CD14-positive monocyte (primary cell): ENCODE measurements around the gene FNIP2. TPM values are rescaled to one million over a fixed set of nuclear protein-coding genes. Genes with fewer than 3 reads are reported as not detected.

Source experiments
- DNase-seq, 3 donors: peaks; one replicate each; pipeline ENCODE4 v3.0.0-alpha.2; 2011 to 2022
- H2AFZ ChIP-seq: 2 replicates; pipeline ENCODE4 v1.6.0; 2012; ENCODE audit warnings: mild to moderate bottlenecking, low read depth, low read length, inconsistent platforms; ENCODE audit not compliant: insufficient read depth, poor library complexity, severe bottlenecking
- H3K27ac ChIP-seq, 2 donors: 1 replicate in 1 of 2; 2 replicates in 1 of 2; pipeline ENCODE4 v1.5.1; 2012 to 2013; ENCODE audit warnings: low read length in 2 of 2, control low read depth in 1 of 2, inconsistent platforms in 1 of 2, low read depth in 1 of 2, mild to moderate bottlenecking in 1 of 2
- H3K27me3 ChIP-seq, 2 donors: one replicate each; pipeline versions ENCODE4 v1.6.0 to v1.6.1; 2011 to 2013; ENCODE audit warnings: low read length in 2 of 2; ENCODE audit not compliant: control insufficient read depth in 2 of 2, insufficient read depth in 2 of 2
- H3K36me3 ChIP-seq, 2 donors: replicated peaks in 1 of 2; 1 replicate in 1 of 2; 2 replicates in 1 of 2; pipeline versions ENCODE4 v1.5.1 to v1.6.1; 2012 to 2013; ENCODE audit warnings: low read length in 2 of 2, control low read depth in 1 of 2, inconsistent platforms in 1 of 2, mild to moderate bottlenecking in 1 of 2; ENCODE audit not compliant: insufficient read depth in 2 of 2, control insufficient read depth in 1 of 2
- H3K4me1 ChIP-seq, 2 donors: 1 replicate in 1 of 2; 2 replicates in 1 of 2; pipeline versions ENCODE4 v1.5.1 to v1.6.1; 2012 to 2013; ENCODE audit warnings: low read length in 2 of 2, control low read depth in 1 of 2, inconsistent platforms in 1 of 2, mild to moderate bottlenecking in 1 of 2, moderate library complexity in 1 of 2; ENCODE audit not compliant: insufficient read depth in 2 of 2, control insufficient read depth in 1 of 2
- H3K4me2 ChIP-seq: replicated peaks from 2 replicates; pipeline ENCODE3; 2012; ENCODE audit warnings: low read length, moderate library complexity, mild to moderate bottlenecking; ENCODE audit not compliant: poor library complexity, severe bottlenecking; ENCODE audit errors: extremely low read depth
- H3K4me3 ChIP-seq, 3 experiments: fragments of 200-600 bp in 1 of 3; sonication (generic) in 1 of 3; replicated peaks in 1 of 3; 1 replicate in 2 of 3; 2 replicates in 1 of 3; pipeline ENCODE4 v1.5.1; 2011 to 2013; ENCODE audit warnings: low read length in 3 of 3, mild to moderate bottlenecking in 3 of 3, control low read depth in 2 of 3, low read depth in 2 of 3, inconsistent platforms in 1 of 3, moderate library complexity in 1 of 3
- H3K79me2 ChIP-seq: 2 replicates; pipeline ENCODE4 v1.6.0; 2012; ENCODE audit warnings: mild to moderate bottlenecking, control low read depth, inconsistent platforms, low read length, moderate library complexity; ENCODE audit not compliant: insufficient read depth
- H3K9ac ChIP-seq: 2 replicates; pipeline ENCODE4 v1.6.0; 2017; ENCODE audit warnings: low read length, mild to moderate bottlenecking; ENCODE audit not compliant: insufficient read depth, poor library complexity, severe bottlenecking
- H3K9me3 ChIP-seq, 2 donors: replicated peaks in 1 of 2; 1 replicate in 1 of 2; 2 replicates in 1 of 2; pipeline versions ENCODE4 v1.5.1 to v1.6.1; 2012 to 2013; ENCODE audit warnings: low read length in 2 of 2, control low read depth in 1 of 2; ENCODE audit not compliant: control insufficient read depth in 1 of 2, insufficient read depth in 1 of 2
- H4K20me1 ChIP-seq: 2 replicates; pipeline ENCODE4 v1.6.0; 2012; ENCODE audit warnings: mild to moderate bottlenecking, low read length, control low read depth, moderate library complexity; ENCODE audit not compliant: insufficient read depth
- H3K27ac Mint-ChIP-seq, 7 donors: one replicate each; pipeline ENCODE4 v1.8.0; 2020; ENCODE audit warnings: mild to moderate bottlenecking in 7 of 7, mixed read lengths in 7 of 7, moderate library complexity in 6 of 7, inconsistent platforms in 2 of 7
- H3K27me3 Mint-ChIP-seq, 3 donors: one replicate each; pipeline ENCODE4 v1.8.0; 2021 to 2022; ENCODE audit warnings: low read depth in 3 of 3, mild to moderate bottlenecking in 3 of 3, mixed read lengths in 3 of 3, moderate library complexity in 3 of 3, inconsistent platforms in 1 of 3
- H3K36me3 Mint-ChIP-seq, 2 donors: one replicate each; pipeline ENCODE4 v1.8.0; 2020; ENCODE audit warnings: mixed read lengths in 2 of 2, inconsistent platforms in 1 of 2, mild to moderate bottlenecking in 1 of 2
- H3K4me1 Mint-ChIP-seq: one replicate; pipeline ENCODE4 v1.8.0; 2020; ENCODE audit warnings: mild to moderate bottlenecking, mixed read lengths
- H3K4me3 Mint-ChIP-seq, 2 donors: one replicate each; pipeline ENCODE4 v1.8.0; 2020; ENCODE audit warnings: mild to moderate bottlenecking in 2 of 2, mixed read lengths in 2 of 2, moderate library complexity in 1 of 2
- H3K9me3 Mint-ChIP-seq, 7 donors: one replicate each; pipeline ENCODE4 v1.8.0; 2020 to 2022; ENCODE audit warnings: mixed read lengths in 7 of 7, mild to moderate bottlenecking in 6 of 7, moderate library complexity in 6 of 7, inconsistent platforms in 2 of 7
- WGBS: methylation state at CpG from one replicate; pipeline ENCODE4 v1.1.5; 2013; ENCODE audit warnings: missing lambda C conversion rate; ENCODE audit not compliant: insufficient coverage; 5-methylcytosine and 5-hydroxymethylcytosine counted together
- intact Hi-C, 2 donors: fragments of 100-400 bp; cut with micrococcal nuclease; formaldehyde crosslinking; loops; one replicate each; pipeline versions ENCODE4 v1.15.0 to v1.15.1; 2023
- polyA minus RNA-seq: library from RNA; depleted of rRNA, polyadenylated mRNA; stranded (reverse); fragments of >200 nt; gene quantifications from 2 replicates; pipeline ENCODE4 v1.2.3, GENCODE V29; 2012
- polyA plus RNA-seq, 3 donors: library from polyadenylated mRNA; depleted of rRNA in 1 of 3; unstranded in 2 of 3; stranded (reverse) in 1 of 3; fragments of 300-500 nt in 2 of 3; fragments of >200 nt in 1 of 3; fragmentation: Illumina TruSeq in 2 of 3; gene quantifications; 1 replicate in 2 of 3; 2 replicates in 1 of 3; pipeline ENCODE4 v1.2.3, GENCODE V29; 2012 to 2021
- total RNA-seq, 12 experiments: library from RNA in 1 of 12; stranded (reverse) in 1 of 12; fragments of 120-200 nt in 1 of 12; gene quantifications; one replicate each; pipeline ENCODE4 v1.2.4 and lab custom pipeline; 2013 to 2026; ENCODE audit warnings: mixed read lengths in 6 of 12, inconsistent platforms in 1 of 12
- TF ChIP-seq, protein P1 (sequence below): fragments of 200-600 bp; IDR thresholded peaks from one replicate; pipeline ENCODE4 v1.8.0; 2022; ENCODE audit warnings: antibody characterized with exemption, mild to moderate bottlenecking

FNIP2 gene
- 19.3 TPM for total RNA-seq (2013)
- polyA plus RNA-seq (1 to 10 TPM; 3.5 to 7.7 (median 5.7) TPM), polyA minus RNA-seq (19.1 and 23.6 TPM in 2 replicates), total RNA-seq (lab: John Stamatoyannopoulos, UW) (194 to 1,259 (median 241) reads per million in 11 experiments)

- Mint-ChIP-seq H3K4me1 (peaks cover 60% of the 10 kb centered on the region), H3K9me3 (peaks cover 0 to 2% (median 0%) of the 10 kb centered on the region in 7 donors), H3K27ac (peak within 1 kb of the TSS; percentile 93 to 99 (median 96)), H3K36me3 (peaks cover 0 to 3% of the 10 kb centered on the region in 2 donors), H3K27me3 (peaks cover 0 to 2% (median 0%) of the 10 kb centered on the region in 3 donors), H3K4me3 (peak within 1 kb of the TSS; percentile 98 to 100)
- peak within 1 kb of the TSS; percentile 71 for H3K4me2 ChIP-seq
- under 1% methylated on average over 88 of the region's 88 CpGs for whole genome bisulfite sequencing
- DNase-seq, result peak; percentile 68 to 83 (median 79)
- peak within 1 kb of the TSS; percentile 86 for H3K9ac ChIP-seq
- TF ChIP-seq, protein P1, sequence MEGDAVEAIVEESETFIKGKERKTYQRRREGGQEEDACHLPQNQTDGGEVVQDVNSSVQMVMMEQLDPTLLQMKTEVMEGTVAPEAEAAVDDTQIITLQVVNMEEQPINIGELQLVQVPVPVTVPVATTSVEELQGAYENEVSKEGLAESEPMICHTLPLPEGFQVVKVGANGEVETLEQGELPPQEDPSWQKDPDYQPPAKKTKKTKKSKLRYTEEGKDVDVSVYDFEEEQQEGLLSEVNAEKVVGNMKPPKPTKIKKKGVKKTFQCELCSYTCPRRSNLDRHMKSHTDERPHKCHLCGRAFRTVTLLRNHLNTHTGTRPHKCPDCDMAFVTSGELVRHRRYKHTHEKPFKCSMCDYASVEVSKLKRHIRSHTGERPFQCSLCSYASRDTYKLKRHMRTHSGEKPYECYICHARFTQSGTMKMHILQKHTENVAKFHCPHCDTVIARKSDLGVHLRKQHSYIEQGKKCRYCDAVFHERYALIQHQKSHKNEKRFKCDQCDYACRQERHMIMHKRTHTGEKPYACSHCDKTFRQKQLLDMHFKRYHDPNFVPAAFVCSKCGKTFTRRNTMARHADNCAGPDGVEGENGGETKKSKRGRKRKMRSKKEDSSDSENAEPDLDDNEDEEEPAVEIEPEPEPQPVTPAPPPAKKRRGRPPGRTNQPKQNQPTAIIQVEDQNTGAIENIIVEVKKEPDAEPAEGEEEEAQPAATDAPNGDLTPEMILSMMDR, result no peak
- H3K4me1 ChIP-seq, result peaks cover 41 to 51% of the 10 kb centered on the region in 2 donors
- H4K20me1 ChIP-seq, result peaks cover 17% of the 10 kb centered on the region
- H3K9me3 ChIP-seq, result no peaks in the 10 kb centered on the region
- peaks cover 43% of the 10 kb centered on the region for H3K79me2 ChIP-seq
- peak within 1 kb of the TSS; percentile 76 for H2AFZ ChIP-seq
- H3K4me3 ChIP-seq, result peak within 1 kb of the TSS; percentile 50 to 95 (median 90)
- H3K36me3 ChIP-seq, result no peaks in the 10 kb centered on the region
- H3K27ac ChIP-seq, result peak within 1 kb of the TSS; percentile 86 to 90
- no peaks in the 10 kb centered on the region for H3K27me3 ChIP-seq
- intact Hi-C loops, result loop anchor here (5.0 kb wide), 2 partner anchors 44 to 46 kb away; partner anchors contain the start of gene PPID (in 1 of the 2)
These were observed at the start of gene FNIP2 for GRCh38 chr4:158768555-158769174. Gene FNIP2 (plus strand): TSS chr4:158769026. CDS start chr4:158769213, 187 bp downstream.

DNA sequence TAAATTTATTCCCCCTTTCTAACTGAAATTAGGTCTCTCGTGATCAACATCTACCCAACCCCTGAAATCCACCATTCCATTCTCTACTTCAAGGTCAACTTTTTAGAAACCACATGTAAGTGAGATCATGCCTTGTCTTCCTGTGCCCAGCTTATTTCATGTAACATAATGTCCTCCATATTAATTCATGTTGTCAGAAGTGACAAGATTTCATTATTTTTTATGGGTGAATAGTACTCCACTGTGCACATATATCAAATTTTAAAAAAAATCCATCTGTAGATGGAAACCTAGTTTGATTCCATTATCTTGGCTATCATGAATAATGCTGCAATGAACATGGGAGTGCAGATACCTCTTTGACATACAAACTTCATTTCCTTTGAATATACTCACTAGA, 47.1 kb upstream of the FNIP2 start:
- Mint-ChIP-seq H3K27ac (peak overlapping the region in 2 of 7 donors; percentile 32 to 58), H3K27me3 (no peaks in the 10 kb centered on the region), H3K4me3 (no peak overlapping the region), H3K4me1 (peaks cover 18% of the 10 kb centered on the region), H3K9me3 (no peaks in the 10 kb centered on the region), H3K36me3 (peaks cover 41 to 46% of the 10 kb centered on the region in 2 donors)
- peaks cover 11 to 12% of the 10 kb centered on the region in 2 donors for H3K4me1 ChIP-seq
- no peaks in the 10 kb centered on the region for H3K9me3 ChIP-seq
- H3K4me2 ChIP-seq, result no peak overlapping the region
- no peak overlapping the region for H3K9ac ChIP-seq
- peaks cover 41% of the 10 kb centered on the region for H3K79me2 ChIP-seq
- no peak for DNase-seq
- TF ChIP-seq, protein P1, result no peak
- H2AFZ ChIP-seq, result no peak overlapping the region
- WGBS, result no CpG with 5 or more reads among the region's 1 CpG
- H3K4me3 ChIP-seq, result peak overlapping the region in 1 of 3 experiments; percentile 90
- H4K20me1 ChIP-seq, result no peaks in the 10 kb centered on the region
- H3K27ac ChIP-seq, result no peak overlapping the region
- H3K27me3 ChIP-seq, result no peaks in the 10 kb centered on the region
- H3K36me3 ChIP-seq, result peaks cover 38 to 45% of the 10 kb centered on the region in 2 donors
- intact Hi-C loops, result loop anchor here (5.0 to 10.0 kb wide), 3 partner anchors 46 to 483 kb away; partner anchors contain the start of genes C4orf46 (in 1 of the 2), ETFDH (in 1 of the 2) and FNIP2 (in 1 of the 2)
